22Rv1 (cell line): ENCODE data around the gene TRDN.

Source experiments
- H3K27ac ChIP-seq: fragments of 450-650 bp; 2 replicates; pipeline ENCODE4 v1.5.1; 2017
- ZFX ChIP-seq: fragments of 450-650 bp; IDR thresholded peaks from 2 replicates; pipeline ENCODE4 v1.6.1; 2017; ENCODE audit warnings: antibody characterized with exemption, borderline replicate concordance
- TF ChIP-seq, protein P1 (sequence below): fragments of 450-650 bp; IDR thresholded peaks from 2 replicates; pipeline ENCODE4 v1.5.1; 2017; ENCODE audit warnings: mild to moderate bottlenecking

TRDN gene

DNA sequence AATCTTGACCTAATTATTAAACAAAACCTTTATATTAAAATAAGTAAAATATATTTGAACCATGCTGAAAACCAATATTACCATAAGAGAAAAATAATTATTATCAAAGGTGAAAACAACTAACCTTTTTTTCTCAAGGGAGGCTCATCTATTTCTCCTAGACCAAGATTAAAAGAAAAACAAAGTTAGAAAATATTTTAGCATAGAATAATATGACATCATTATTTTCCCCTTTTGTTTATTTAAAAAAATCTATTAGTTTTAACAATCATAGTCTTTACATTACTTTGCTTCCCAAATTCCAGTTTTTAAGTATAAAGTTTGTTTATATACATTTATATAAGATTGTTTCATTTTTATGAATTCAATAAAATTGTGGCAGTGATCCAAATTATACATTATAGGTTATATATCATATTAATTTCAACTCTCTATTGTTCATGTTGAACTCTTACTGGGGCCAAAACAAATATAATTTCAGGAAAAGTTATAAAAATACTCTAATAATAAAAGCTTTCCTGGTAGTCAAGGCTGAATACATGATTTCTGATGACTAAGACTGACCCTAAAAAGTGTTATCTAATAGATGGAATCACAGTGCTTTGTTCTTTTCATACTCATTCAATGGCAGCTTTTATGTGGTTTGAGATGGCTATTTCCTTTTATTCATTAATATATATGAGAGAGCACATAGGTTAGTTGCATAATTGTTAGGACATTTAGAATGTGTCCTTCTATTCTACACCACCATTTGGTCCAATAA is 89.4 kb downstream of the TRDN start:
- TF ChIP-seq, protein P1, sequence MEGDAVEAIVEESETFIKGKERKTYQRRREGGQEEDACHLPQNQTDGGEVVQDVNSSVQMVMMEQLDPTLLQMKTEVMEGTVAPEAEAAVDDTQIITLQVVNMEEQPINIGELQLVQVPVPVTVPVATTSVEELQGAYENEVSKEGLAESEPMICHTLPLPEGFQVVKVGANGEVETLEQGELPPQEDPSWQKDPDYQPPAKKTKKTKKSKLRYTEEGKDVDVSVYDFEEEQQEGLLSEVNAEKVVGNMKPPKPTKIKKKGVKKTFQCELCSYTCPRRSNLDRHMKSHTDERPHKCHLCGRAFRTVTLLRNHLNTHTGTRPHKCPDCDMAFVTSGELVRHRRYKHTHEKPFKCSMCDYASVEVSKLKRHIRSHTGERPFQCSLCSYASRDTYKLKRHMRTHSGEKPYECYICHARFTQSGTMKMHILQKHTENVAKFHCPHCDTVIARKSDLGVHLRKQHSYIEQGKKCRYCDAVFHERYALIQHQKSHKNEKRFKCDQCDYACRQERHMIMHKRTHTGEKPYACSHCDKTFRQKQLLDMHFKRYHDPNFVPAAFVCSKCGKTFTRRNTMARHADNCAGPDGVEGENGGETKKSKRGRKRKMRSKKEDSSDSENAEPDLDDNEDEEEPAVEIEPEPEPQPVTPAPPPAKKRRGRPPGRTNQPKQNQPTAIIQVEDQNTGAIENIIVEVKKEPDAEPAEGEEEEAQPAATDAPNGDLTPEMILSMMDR, result no peak
- no peak for TF ChIP-seq ZFX
- H3K27ac ChIP-seq, result no peak overlapping the region

DNA sequence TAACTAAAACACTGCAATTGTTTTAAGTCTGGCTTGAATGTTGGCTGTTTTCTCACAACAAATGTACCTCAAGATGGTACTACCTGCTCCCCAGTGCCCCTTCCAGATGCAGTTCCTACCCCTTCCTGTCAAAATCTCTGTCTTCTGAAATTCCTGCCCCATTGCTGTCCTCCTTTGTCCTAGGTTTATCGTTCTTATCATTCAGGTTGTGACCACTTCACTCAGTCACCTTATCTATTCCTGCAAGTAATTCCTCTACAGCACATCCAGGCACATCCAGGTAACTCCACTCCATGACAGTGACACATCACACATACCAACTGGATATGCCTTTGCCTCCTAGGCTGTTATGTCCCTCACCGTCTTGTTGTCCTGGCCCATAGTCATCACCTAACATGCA is 90.2 kb downstream of the TRDN start:
- H3K27ac ChIP-seq, result no peak overlapping the region
- TF ChIP-seq, protein P1, result no peak
- no peak for TF ChIP-seq ZFX

DNA sequence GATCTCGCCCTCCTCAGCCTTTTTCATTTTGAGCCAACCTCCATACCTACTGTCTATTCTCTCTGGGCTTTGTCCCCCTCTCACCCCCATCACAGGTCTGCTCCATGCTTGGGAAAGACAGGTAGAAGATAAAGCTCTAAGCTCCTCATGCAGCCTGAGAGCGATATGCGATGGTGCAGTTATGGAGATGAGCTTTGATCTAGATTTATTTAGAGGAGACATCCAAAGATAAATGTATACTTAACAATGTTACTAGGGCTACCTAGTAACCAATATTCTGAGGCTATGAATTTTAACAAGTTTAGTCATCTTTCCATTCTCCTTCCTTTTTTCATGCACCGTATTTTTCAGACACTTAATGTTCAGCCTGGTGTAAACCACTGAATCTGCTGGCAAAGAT is 95.3 kb downstream of the TRDN start:
- TF ChIP-seq, protein P1, result no peak
- no peak for TF ChIP-seq ZFX
- no peak overlapping the region for H3K27ac ChIP-seq

DNA sequence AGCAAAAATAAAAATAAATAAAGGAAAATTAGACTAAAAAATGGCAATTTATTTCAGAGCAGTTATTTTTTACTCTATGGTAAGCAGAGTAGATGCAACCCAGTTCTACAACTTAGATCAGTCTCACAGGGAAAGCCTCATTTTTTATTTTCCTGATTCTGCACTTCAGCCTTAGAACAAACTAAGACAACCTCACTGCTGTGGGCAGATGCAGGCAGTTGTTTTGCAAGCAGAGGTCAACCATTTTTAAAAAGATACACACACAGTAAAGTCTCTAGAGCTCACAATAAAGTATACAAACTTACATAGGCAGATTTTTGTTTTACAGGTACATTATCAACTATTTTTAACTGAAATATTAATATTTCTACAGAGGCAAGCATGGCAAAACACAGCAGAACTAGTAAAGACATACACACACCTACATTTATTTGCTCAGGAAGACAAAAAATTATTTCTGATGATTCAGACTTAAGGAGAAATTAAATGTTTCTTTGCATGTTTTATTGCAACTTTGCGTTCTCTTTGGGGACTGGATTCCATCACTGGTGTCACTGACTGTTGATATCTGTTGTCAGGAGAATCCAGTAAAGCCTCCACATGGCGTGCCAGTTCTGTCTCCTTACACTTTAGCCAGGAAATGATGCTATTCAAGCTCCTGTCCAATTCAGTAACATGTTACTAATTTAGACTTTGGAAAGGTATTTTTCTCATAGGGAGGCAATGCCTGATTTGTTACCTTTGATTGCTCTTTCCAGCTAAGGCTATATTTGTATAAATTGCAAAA is 102.7 kb downstream of the TRDN start:
- no peak for TF ChIP-seq ZFX
- TF ChIP-seq, protein P1, result no peak
- H3K27ac ChIP-seq, result no peak overlapping the region

DNA sequence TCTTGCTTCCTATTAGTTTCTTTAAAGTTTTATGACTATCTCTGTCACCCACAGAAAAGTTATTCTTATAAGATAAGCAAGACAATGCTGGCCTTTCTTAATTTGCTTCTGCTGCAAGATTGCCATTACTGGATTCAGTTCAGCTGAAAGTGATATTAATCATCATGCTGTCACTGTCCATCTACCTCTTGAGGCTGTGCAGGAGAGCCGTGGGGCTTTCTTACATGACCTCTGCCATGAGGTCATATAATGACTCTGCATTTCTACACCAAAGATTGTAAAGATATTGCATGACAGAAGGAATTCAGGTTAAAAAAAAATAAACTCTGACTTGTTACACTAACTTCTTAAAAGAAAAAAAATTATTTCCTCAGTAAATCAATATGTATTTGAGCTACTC is 106.9 kb downstream of the TRDN start:
- no peak for TF ChIP-seq ZFX
- TF ChIP-seq, protein P1, result no peak

DNA sequence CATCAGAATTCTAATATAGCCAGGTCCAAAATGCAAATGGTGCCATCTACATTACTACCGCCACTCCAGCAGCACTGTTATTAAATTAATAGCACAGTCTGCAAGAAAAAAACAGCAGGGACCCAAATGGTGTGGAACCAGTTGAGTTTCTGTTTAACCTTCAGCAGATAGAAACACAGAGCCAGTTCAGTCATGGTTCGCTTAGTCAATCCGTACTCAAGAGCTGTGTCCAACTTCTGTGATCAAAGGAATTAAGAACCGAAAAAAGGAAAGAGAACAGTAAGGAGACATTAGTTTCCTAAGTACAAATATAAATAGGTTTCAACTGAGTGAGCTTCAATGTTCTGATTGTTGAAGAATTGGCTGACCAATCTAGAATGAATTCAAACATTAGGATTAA is 107.7 kb downstream of the TRDN start:
- no peak overlapping the region for H3K27ac ChIP-seq
- TF ChIP-seq ZFX, result no peak
- TF ChIP-seq, protein P1, result no peak

More for the DNA sequence above, 106.9 kb downstream of the TRDN start:
- no peak overlapping the region for H3K27ac ChIP-seq

DNA sequence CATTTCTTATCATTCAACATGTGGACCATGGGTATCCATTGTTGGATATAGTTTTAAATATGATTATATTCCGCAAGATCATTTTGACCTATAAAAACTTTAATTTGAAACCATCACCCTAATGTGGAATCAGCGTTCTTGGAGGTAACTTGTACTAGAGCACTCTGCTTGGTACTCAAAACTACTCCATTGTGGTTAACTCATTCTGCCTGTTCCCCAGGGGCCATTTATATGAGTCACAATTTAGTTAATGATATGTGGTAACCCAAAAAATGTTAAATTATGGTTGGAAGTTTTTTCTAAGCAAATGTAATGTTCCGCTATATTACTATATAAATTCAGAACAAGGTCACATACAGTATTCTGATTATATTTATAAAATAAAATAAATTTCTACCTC is 109.3 kb downstream of the TRDN start:
- H3K27ac ChIP-seq, result no peak overlapping the region
- TF ChIP-seq, protein P1, result no peak
- TF ChIP-seq ZFX, result no peak
